H9 (cell line): Measurements from ENCODE around the gene LNP1. TPM values are rescaled to one million over a fixed set of nuclear protein-coding genes. Genes with fewer than 3 reads are reported as not detected.
A peak's percentile ranks its signal among the peaks of the same experiment; 100 is the strongest.

Experiments
- DNase-seq: peaks from one replicate; pipeline ENCODE4 v3.0.0-alpha.2; 2017
- H2AFZ ChIP-seq: one replicate; pipeline ENCODE4 v1.6.1; 2013; ENCODE audit warnings: mild to moderate bottlenecking, low read length, control low read depth, moderate library complexity
- H2AK5ac ChIP-seq: 2 replicates; pipeline ENCODE4 v1.6.1; 2013; ENCODE audit warnings: low read length, control low read depth, mixed read lengths; ENCODE audit not compliant: insufficient read length
- H2BK120ac ChIP-seq: one replicate; pipeline ENCODE4 v1.6.1; 2013; ENCODE audit warnings: low read depth, mild to moderate bottlenecking, low read length, control low read depth, inconsistent platforms; ENCODE audit not compliant: poor library complexity, severe bottlenecking
- H2BK12ac ChIP-seq: 2 replicates; pipeline ENCODE4 v1.6.1; 2013; ENCODE audit warnings: low read length, control low read depth, mixed read lengths, low read depth; ENCODE audit not compliant: insufficient read length
- H2BK15ac ChIP-seq: 2 replicates; pipeline ENCODE4 v1.6.1; 2013; ENCODE audit warnings: low read depth, low read length, control low read depth
- H2BK20ac ChIP-seq: one replicate; pipeline ENCODE4 v1.6.1; 2013; ENCODE audit warnings: low read depth, mild to moderate bottlenecking, low read length, control low read depth, inconsistent platforms; ENCODE audit not compliant: poor library complexity, severe bottlenecking
- H2BK5ac ChIP-seq: 2 replicates; pipeline ENCODE4 v1.6.1; 2013; ENCODE audit warnings: low read length, control low read depth, mixed read lengths; ENCODE audit not compliant: insufficient read length
- H3K14ac ChIP-seq: 2 replicates; pipeline ENCODE4 v1.6.1; 2013; ENCODE audit warnings: low read length, control low read depth; ENCODE audit not compliant: insufficient read depth
- H3K18ac ChIP-seq: 2 replicates; pipeline ENCODE4 v1.6.1; 2013; ENCODE audit warnings: low read depth, mild to moderate bottlenecking, mixed read lengths, low read length, control low read depth; ENCODE audit not compliant: insufficient read length
- H3K23ac ChIP-seq: 2 replicates; pipeline ENCODE4 v1.6.1; 2013; ENCODE audit warnings: low read length, control low read depth, mixed read lengths, low read depth; ENCODE audit not compliant: insufficient read length
- H3K23me2 ChIP-seq: 2 replicates; pipeline ENCODE4 v1.6.1; 2013; ENCODE audit warnings: low read depth, mild to moderate bottlenecking, mixed read lengths, low read length, control low read depth; ENCODE audit not compliant: insufficient read length, poor library complexity, severe bottlenecking
- H3K27ac ChIP-seq: 2 replicates; pipeline ENCODE4 v1.5.1; 2013; ENCODE audit warnings: low read length, control low read depth, mixed read lengths, low read depth; ENCODE audit not compliant: insufficient read length
- H3K27me3 ChIP-seq: 2 replicates; pipeline ENCODE4 v1.6.1; 2013; ENCODE audit warnings: low read length, control low read depth, inconsistent platforms; ENCODE audit not compliant: insufficient read depth
- H3K4ac ChIP-seq: 2 replicates; pipeline ENCODE4 v1.6.1; 2013; ENCODE audit warnings: low read depth, mild to moderate bottlenecking, control low read depth, inconsistent platforms, low read length, moderate library complexity
- H3K4me1 ChIP-seq: 2 replicates; pipeline ENCODE4 v1.6.1; 2013; ENCODE audit warnings: low read length, control low read depth, inconsistent platforms; ENCODE audit not compliant: insufficient read depth
- H3K4me2 ChIP-seq: 2 replicates; pipeline ENCODE4 v1.6.1; 2013; ENCODE audit warnings: low read length, control low read depth, mixed read lengths; ENCODE audit not compliant: insufficient read length, insufficient read depth
- H3K56ac ChIP-seq: 2 replicates; pipeline ENCODE4 v1.6.1; 2013; ENCODE audit warnings: low read depth, mild to moderate bottlenecking, mixed read lengths, low read length, control low read depth; ENCODE audit not compliant: insufficient read length
- H3K79me1 ChIP-seq: 2 replicates; pipeline ENCODE4 v1.6.1; 2013; ENCODE audit warnings: low read depth, mild to moderate bottlenecking, moderate library complexity, low read length, control low read depth, inconsistent platforms; ENCODE audit not compliant: insufficient read depth, poor library complexity, severe bottlenecking
- H3K79me2 ChIP-seq: 2 replicates; pipeline ENCODE4 v1.6.1; 2013; ENCODE audit warnings: low read length, control low read depth, inconsistent platforms; ENCODE audit not compliant: insufficient read depth
- H3K9ac ChIP-seq: 2 replicates; pipeline ENCODE4 v1.6.1; 2013; ENCODE audit warnings: low read length, control low read depth, mixed read lengths; ENCODE audit not compliant: insufficient read length; ENCODE audit errors: extremely low read depth
- H3K9me3 ChIP-seq: one replicate; pipeline ENCODE4 v1.6.1; 2013; ENCODE audit warnings: low read depth, low read length, inconsistent platforms; ENCODE audit not compliant: control insufficient read depth
- H3T11ph ChIP-seq: one replicate; pipeline ENCODE4 v1.6.1; 2013; ENCODE audit warnings: mild to moderate bottlenecking, low read length, control low read depth, inconsistent platforms
- H4K20me1 ChIP-seq: one replicate; pipeline ENCODE4 v1.6.1; 2013; ENCODE audit not compliant: control insufficient read depth, insufficient read length, insufficient read depth
- H4K5ac ChIP-seq: 2 replicates; pipeline ENCODE4 v1.6.1; 2013; ENCODE audit warnings: low read depth, mild to moderate bottlenecking, mixed read lengths, low read length, control low read depth; ENCODE audit not compliant: insufficient read length
- H4K8ac ChIP-seq: replicated peaks from 2 replicates; pipeline ENCODE4 v1.6.1; 2013; ENCODE audit warnings: low read length, control low read depth, mixed read lengths, low read depth; ENCODE audit not compliant: insufficient read length
- H4K91ac ChIP-seq: 2 replicates; pipeline ENCODE4 v1.6.1; 2013; ENCODE audit warnings: low read depth, mild to moderate bottlenecking, moderate library complexity, mixed read lengths, low read length, control low read depth; ENCODE audit not compliant: insufficient read length
- H3K27ac Mint-ChIP-seq, 3 experiments: 2 replicates in 2 of 3; 3 replicates in 1 of 3; pipeline ENCODE4 v1.8.0; 2020 to 2021; ENCODE audit warnings: mixed read lengths in 3 of 3, mild to moderate bottlenecking in 1 of 3, moderate library complexity in 1 of 3
- H3K27me3 Mint-ChIP-seq: 2 replicates; pipeline ENCODE4 v1.8.0; 2021; ENCODE audit warnings: low read depth, mild to moderate bottlenecking, moderate library complexity, mixed read lengths
- H3K36me3 Mint-ChIP-seq, 3 experiments: 2 replicates in 2 of 3; 3 replicates in 1 of 3; pipeline ENCODE4 v1.8.0; 2020 to 2021; ENCODE audit warnings: low read depth in 3 of 3, mixed read lengths in 3 of 3; ENCODE audit not compliant: insufficient read depth in 1 of 3
- H3K4me1 Mint-ChIP-seq, 2 experiments: 2 replicates each; pipeline ENCODE4 v1.8.0; 2020; ENCODE audit warnings: mixed read lengths in 2 of 2
- H3K4me3 Mint-ChIP-seq, 2 experiments: 2 replicates in 1 of 2; 3 replicates in 1 of 2; pipeline ENCODE4 v1.8.0; 2020 to 2021; ENCODE audit warnings: mild to moderate bottlenecking in 2 of 2, mixed read lengths in 2 of 2, moderate library complexity in 1 of 2
- H3K9me3 Mint-ChIP-seq, 2 experiments: 2 replicates in 1 of 2; 3 replicates in 1 of 2; pipeline ENCODE4 v1.8.0; 2020; ENCODE audit warnings: mild to moderate bottlenecking in 2 of 2, mixed read lengths in 2 of 2, moderate library complexity in 1 of 2
- WGBS: extraction: QIAGEN DNeasy Blood & Tissue Kit; methylation state at CpG from one replicate; pipeline ENCODE4 v1.1.7; 2013; ENCODE audit warnings: missing lambda C conversion rate, low lambda C conversion rate, mixed read lengths; ENCODE audit not compliant: insufficient read length; ENCODE audit errors: extremely low coverage; 5-methylcytosine and 5-hydroxymethylcytosine counted together
- total RNA-seq: library from RNA; stranded (reverse); gene quantifications from 2 replicates; pipeline ENCODE4 v1.2.1, GENCODE V29; 2021
- TF ChIP-seq, protein P1 (sequence below): fragments of 200-600 bp; sonication (generic); conservative IDR thresholded peaks from 3 replicates; pipeline ENCODE4 v1.8.0; 2021; ENCODE audit warnings: antibody characterized with exemption, mild to moderate bottlenecking

The LNP1 gene
- total RNA-seq, 1 experiment from 2014 or later: 4.1 TPM

DNA sequence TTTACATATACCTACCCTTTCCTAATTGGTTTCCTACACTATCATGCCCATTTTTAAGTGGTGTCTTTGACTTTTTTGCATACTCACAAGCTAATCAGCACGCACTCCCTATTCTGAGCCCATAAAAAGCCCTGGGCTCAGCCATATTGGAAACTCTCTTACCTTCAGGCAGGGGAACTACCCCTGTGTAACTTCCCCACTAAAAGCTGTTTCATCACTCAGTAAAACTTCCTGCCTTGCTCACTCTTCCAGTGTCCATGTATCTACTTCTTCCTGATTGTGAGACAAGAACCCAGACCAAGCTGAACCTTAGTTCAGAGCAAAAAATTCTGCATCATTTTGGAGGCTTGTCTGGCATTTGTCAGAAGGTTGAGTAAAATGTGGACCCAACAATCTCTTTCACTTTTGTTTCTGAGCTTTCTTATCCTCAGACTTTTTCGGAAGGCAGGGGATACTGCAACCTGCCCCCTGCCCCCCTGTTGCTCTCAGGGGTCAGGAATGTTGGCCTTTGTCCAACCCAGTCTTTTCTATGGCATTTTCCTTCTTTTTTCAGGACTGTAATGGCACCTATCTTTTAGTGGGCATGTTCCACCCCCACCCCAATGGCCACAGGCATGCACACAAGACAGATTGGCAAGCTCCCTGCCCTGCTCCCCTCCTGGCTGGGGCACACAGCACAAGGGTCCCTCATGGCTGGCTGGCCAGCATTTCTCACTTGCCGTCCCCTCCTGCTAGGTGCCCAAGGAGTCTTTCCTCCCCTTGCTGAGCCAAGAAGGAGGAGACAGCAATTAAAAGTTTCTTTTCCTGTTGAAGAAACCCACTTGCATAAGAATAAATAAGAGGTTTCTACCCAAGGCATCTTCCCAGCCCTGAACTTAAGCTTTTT is 64.8 kb downstream of the LNP1 start:
- no peak overlapping the region for H3K4me3 Mint-ChIP-seq
- no peak overlapping the region for H2BK20ac ChIP-seq
- no peak overlapping the region for H4K5ac ChIP-seq
- peaks cover 12 to 15% of the 10 kb centered on the region in 2 experiments; a peak in 3 of 4 replicates for H3K4me1 Mint-ChIP-seq
- H2AFZ ChIP-seq: no peak overlapping the region
- H2AK5ac ChIP-seq: no peak overlapping the region
- H2BK5ac ChIP-seq: no peak overlapping the region
- no peaks in the 10 kb centered on the region for H3K79me1 ChIP-seq
- no peaks in the 10 kb centered on the region for H3K27me3 Mint-ChIP-seq
- H3K56ac ChIP-seq: no peak overlapping the region
- no peak overlapping the region for H3K4ac ChIP-seq
- no CpG with 5 or more reads among the region's 3 CpGs for WGBS
- no peak overlapping the region for H3K23ac ChIP-seq
- H3K23me2 ChIP-seq: no peaks in the 10 kb centered on the region
- H2BK15ac ChIP-seq: no peak overlapping the region
- TF ChIP-seq, protein P1, sequence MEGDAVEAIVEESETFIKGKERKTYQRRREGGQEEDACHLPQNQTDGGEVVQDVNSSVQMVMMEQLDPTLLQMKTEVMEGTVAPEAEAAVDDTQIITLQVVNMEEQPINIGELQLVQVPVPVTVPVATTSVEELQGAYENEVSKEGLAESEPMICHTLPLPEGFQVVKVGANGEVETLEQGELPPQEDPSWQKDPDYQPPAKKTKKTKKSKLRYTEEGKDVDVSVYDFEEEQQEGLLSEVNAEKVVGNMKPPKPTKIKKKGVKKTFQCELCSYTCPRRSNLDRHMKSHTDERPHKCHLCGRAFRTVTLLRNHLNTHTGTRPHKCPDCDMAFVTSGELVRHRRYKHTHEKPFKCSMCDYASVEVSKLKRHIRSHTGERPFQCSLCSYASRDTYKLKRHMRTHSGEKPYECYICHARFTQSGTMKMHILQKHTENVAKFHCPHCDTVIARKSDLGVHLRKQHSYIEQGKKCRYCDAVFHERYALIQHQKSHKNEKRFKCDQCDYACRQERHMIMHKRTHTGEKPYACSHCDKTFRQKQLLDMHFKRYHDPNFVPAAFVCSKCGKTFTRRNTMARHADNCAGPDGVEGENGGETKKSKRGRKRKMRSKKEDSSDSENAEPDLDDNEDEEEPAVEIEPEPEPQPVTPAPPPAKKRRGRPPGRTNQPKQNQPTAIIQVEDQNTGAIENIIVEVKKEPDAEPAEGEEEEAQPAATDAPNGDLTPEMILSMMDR: no peak
- no peaks in the 10 kb centered on the region for H3K4me1 ChIP-seq
- H3K9ac ChIP-seq: no peak overlapping the region
- no peaks in the 10 kb centered on the region for H3K27me3 ChIP-seq
- H3K18ac ChIP-seq: no peak overlapping the region
- no peaks in the 10 kb centered on the region for H4K20me1 ChIP-seq
- peaks cover 10% of the 10 kb centered on the region for H3K9me3 ChIP-seq
- H2BK12ac ChIP-seq: no peak overlapping the region
- no peak for DNase-seq
- H4K8ac ChIP-seq: no peak overlapping the region
- H3K9me3 Mint-ChIP-seq: peaks cover 38 to 40% of the 10 kb centered on the region in 2 experiments
- peak overlapping the region in 1 of 3 experiments; percentile 31; a peak in 1 of 7 replicates for H3K27ac Mint-ChIP-seq
- H3K14ac ChIP-seq: no peak overlapping the region
- H4K91ac ChIP-seq: no peak overlapping the region
- H3K79me2 ChIP-seq: no peaks in the 10 kb centered on the region
- H3T11ph ChIP-seq: no peak overlapping the region
- peaks cover 13 to 35% (median 23%) of the 10 kb centered on the region in 3 experiments for H3K36me3 Mint-ChIP-seq
- no peak overlapping the region for H3K4me2 ChIP-seq
- no peak overlapping the region for H3K27ac ChIP-seq
- H2BK120ac ChIP-seq: no peak overlapping the region
